Measurements from ENCODE around the gene DHCR24.

DNA sequence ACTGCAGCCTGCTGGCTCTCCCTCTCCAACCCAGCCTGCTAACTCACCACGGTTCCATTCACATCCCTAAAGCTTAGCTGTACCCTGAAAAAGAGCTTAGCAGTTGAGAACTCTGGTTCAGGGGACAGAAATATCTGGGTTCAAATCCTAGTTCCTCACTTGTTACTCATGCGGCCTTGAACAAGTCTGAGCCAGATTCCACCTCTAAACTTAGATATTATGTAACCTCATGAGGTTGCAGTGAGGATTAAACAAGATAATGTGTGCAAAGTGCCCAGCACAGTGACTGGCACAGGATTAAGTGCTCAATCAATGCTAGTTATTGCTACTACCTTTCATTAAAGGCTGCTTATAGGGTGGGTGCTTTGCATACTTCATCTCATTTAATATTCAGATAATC lies 41.3 kb upstream of the DHCR24 start:
- TF ChIP-seq, protein P1, sequence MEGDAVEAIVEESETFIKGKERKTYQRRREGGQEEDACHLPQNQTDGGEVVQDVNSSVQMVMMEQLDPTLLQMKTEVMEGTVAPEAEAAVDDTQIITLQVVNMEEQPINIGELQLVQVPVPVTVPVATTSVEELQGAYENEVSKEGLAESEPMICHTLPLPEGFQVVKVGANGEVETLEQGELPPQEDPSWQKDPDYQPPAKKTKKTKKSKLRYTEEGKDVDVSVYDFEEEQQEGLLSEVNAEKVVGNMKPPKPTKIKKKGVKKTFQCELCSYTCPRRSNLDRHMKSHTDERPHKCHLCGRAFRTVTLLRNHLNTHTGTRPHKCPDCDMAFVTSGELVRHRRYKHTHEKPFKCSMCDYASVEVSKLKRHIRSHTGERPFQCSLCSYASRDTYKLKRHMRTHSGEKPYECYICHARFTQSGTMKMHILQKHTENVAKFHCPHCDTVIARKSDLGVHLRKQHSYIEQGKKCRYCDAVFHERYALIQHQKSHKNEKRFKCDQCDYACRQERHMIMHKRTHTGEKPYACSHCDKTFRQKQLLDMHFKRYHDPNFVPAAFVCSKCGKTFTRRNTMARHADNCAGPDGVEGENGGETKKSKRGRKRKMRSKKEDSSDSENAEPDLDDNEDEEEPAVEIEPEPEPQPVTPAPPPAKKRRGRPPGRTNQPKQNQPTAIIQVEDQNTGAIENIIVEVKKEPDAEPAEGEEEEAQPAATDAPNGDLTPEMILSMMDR (IDR thresholded peaks at IDR 0.05; ENCODE audit: insufficient read depth, low read depth, low read length): no peak
- TF ChIP-seq EZH2 (IDR thresholded peaks at IDR 0.05; ENCODE audit: insufficient read depth, low read length): no peak

Measured in astrocyte (in vitro differentiated cells and primary cell).